GM19468 (cell line): Measurements from ENCODE around the gene OTUD1.
"Not testable (repeated sequence)": the region's sequence is repeated elsewhere in the genome, so short reads cannot be mapped to it uniquely, and the experiment has no call there.

Experiments
- ATAC-seq: cut with Tn5 transposase; IDR thresholded peaks from one replicate; pipeline ENCODE4 v1.9.1; 2021; ENCODE audit warnings: mild to moderate bottlenecking, moderate library complexity, moderate number of reproducible peaks; ENCODE audit not compliant: unreplicated experiment; ENCODE audit errors: extremely low read depth

Gene OTUD1

DNA sequence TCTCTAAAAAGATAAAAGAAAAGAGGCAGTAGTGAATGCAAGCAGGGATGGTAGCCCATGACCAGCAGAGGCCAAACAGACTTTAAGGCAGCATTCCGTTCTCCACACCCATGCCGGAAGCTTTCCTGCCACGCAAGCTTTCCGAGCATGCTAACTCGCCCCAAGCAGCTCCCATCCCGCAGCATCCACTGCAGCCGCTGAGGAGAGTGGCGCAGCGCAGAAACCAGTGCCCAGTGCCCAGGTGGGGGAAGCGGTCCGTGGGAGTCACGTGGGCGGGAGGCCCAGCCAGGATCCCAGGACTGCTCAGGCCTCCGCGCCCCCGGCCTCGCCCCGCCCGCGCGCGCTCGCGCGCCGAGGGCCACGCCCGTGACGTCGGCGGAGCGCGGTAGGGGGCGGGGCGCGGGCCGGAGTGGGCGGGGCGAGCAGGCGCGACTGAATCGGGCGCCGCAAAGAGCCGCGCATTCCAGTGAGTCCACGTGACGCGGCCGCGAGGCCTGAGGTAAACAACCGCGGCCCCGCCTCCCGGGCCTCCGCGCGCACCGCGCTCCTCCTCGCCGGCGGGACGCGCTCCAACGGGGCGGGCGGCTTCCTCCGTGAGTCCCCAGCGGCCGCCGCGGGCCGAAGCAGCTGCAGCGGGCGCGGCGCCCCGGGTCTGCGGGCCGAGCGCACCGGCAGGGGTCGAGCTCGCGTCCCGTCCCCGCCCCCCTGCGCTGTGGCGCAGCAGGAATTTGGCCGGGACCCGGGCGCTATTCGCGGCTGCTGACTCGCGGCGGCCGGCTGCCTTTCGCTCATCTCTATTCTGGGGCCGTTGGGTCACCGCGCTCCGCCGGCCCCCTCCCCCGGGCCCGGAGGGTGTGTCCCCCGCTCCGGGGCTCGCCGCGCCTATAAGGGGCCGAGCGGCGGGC lies at the start of gene OTUD1:
OTUD1 (plus strand) TSS at position 529 of the 905 bp plus-strand sequence. CDS start 383 bp downstream, outside the sequence.
- peak; percentile 77 for ATAC-seq

DNA sequence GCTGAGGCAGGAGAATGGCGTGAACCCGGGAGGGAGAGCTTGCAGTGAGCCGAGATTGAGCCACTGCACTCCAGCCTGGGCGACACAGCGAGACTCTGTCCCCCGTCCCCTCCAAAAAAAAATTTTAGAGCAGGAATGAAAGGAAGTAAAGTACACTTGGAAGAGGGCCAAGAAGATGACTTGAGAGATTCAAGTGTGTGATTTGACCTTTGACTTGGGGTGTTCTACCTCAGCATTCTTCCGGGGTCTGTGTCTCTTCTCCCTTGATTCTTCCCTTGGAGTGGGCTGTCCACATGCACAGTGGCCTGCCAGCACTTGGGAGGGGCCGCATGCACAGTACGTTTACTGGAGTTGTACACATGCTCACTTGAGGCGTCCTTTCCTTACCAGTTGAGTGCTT lies 48.5 kb upstream of the OTUD1 start:
- not testable (repeated sequence) for ATAC-seq

DNA sequence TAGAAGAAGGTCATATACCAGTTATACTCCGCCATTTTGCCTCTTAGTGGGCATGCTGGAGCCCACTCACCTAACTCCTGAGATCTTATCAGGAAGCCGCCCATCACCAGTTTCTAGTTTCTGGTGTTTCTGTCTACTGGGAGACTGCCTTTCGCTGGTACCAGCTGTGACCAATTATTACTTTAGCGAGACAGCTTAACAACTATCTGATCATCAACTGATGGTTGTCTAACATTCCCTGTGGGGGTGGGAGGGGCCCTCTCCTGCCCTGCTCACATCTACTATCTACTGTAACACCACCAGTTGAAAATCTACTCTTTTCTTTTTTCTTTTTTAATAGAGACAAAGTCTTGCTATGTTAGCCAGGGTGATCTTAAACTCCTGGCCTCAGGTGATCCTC lies 48.1 kb upstream of the OTUD1 start:
- ATAC-seq: no peak

DNA sequence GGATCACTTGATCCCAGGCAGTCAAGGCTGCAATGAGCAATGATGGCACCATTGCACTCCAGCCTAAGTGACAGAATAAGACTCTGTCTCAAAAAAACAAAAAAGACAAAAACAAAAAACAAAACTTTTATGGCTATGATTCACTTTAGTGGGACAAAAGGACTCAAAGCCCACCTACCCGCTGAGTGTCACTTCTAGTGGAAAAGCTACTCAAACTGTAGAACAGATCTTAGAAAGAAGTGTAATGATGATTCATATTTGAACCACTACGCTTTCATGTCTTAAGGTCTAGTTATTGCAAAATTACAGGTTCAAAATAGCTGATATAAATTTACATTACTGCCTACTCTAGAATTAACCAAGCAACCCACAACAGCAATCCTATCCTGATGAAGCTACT lies 47.1 kb upstream of the OTUD1 start:
- no peak for ATAC-seq

DNA sequence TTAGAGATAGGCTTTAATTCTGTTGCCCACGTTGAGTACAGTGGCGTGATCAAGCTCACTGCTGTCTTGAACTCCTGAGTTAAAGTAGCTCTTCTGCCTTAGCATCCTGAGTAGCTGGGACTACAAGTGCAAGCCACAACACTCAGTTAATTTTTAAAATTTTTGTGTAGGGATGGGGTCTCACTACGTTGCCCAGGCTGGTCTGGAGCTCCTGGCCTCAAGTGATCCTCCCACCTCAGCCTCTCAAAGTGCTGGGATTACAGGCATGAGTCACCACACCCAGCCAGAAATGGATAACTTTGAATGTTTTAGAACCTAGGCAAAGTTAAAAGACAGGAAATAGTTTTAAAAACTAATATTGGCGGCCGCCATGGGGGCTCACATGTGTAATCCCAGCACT lies 43.9 kb upstream of the OTUD1 start:
- ATAC-seq: no peak

GRCh38 chr10:23396695-23397094 lies 42.2 kb upstream of the OTUD1 start:
- no peak for ATAC-seq

DNA sequence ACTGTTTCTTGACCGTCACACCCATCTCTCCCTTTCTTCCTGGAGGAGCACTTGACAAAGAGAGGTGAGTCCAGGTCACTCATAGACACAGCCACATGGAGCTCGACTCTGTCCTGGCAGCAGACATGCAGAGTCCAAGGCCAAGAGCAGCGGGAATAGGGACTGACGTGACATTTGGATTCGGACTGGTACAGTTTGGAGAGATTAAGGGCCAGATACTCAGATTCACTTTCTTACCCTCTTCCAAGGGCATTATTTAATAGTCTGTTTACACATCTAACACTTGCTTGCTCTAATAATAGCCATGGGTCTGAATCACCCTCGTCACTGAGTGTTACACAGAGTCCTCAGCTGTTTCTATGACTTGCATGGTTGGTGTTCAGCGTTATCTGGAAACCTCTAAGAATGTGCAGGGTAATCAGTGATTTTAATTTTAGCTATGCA lies 39.2 kb upstream of the OTUD1 start:
- no peak for ATAC-seq

GRCh38 chr10:23402856-23403255 lies 36.0 kb upstream of the OTUD1 start:
- no peak for ATAC-seq

DNA sequence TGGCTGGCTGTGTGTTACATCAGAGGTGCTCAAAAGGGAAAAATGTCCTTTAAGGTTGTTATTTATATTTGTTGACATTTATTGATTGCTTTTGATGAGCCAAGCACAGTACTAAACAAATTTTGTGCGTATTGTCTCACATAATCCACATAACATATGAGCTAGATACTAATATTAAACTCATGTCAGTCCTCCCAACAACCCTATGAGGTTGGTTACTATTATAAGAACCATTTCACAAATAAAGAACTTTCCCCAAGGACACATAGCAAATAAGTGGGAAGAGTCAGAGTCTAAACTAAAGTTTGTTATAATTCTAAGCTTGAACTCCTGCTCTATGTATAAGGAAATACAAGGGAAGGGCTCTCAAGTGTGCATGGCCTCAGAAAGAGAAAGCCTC lies 35.6 kb upstream of the OTUD1 start:
- no peak for ATAC-seq

DNA sequence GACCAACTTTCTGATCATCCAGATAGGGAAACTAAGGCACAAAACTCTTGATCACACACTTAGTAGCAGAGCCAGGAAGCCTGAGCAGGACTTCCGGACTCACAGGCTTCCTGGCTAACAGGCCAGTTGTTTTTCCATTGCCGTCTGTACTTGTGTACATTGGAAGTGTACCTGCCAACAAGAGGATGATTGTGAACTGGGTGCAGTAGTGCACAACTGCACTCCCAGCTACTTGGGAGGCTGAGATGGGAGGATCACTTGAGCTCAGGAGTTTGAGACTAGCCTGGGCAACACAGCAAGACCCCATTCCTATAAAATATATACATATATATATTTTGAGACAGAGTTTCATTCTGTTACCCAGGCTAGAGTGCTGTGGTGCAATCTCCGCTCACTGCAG lies 35.2 kb upstream of the OTUD1 start:
- ATAC-seq: no peak

DNA sequence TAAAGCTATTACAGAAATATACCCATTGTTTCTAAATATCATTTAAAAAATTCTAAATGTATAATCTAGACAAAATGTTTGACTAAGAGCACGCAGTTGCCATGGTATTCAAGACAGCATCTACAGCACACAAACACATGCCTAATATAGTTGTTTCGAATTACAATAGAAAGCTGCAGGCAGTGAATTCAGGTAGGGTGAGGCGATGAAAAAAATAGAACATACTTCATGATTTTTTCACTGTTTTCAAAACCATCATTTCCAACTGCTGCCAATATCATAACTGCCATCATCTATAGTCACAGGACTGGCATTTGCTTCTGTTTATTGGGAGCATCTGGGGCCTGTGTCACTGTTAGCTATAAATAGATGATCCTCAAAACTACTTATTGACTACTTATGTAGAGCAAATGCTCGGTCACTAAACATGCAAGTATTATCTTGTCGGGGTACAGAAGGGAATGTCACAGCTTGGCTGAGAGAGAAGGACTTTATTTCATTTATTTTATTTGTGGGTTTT lies 34.4 kb upstream of the OTUD1 start:
- ATAC-seq: no peak

- ATAC-seq: no peak
These were observed 33.3 kb upstream of the OTUD1 start for GRCh38 chr10:23405540-23405939.

- no peak for ATAC-seq
These were observed 32.5 kb upstream of the OTUD1 start for GRCh38 chr10:23406409-23406808.

GRCh38 chr10:23408330-23408976 lies 30.4 kb upstream of the OTUD1 start:
- ATAC-seq: no peak

DNA sequence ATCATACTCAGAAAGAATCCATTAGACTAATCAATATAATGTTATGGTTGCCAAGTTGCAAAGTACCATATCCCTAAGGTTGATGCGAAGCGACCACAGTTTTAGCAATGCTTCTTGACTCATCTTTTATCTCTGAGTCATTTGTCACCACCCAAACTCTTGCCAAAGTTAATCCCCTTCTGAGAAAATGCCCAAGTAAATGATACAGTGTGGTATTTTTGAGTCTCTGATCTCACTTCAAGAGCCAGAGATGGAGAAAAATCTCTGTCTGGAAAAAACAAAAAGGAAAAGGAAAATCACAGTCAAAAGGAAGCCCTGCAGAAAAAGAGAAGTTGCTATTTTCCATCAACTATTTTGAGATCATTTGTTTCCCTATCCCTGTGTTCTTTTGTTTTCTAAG lies 26.7 kb upstream of the OTUD1 start:
- no peak for ATAC-seq

DNA sequence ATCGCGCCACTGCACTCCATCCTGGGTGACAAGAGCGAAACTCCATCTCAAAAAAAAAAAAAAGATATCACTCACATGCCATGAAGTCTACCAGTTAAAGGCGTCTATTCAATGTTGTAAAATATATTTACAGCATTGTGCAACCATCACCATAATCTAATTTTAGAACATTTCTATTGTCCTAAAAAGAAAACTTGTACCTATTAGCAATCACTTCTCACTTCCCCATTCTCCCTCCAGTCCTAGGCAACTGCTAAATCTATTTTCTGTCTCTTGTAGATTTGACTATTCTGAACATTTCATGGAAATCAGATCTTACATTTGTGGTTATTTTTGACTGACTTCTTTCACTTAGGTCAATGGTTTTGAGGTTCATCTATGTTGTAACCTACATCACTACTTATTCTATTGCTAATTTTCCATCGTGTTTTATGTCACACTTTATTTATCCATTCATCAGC lies 25.2 kb upstream of the OTUD1 start:
- ATAC-seq: peak; percentile 87

- no peak for ATAC-seq
These were observed 24.2 kb upstream of the OTUD1 start for GRCh38 chr10:23414658-23415057.

DNA sequence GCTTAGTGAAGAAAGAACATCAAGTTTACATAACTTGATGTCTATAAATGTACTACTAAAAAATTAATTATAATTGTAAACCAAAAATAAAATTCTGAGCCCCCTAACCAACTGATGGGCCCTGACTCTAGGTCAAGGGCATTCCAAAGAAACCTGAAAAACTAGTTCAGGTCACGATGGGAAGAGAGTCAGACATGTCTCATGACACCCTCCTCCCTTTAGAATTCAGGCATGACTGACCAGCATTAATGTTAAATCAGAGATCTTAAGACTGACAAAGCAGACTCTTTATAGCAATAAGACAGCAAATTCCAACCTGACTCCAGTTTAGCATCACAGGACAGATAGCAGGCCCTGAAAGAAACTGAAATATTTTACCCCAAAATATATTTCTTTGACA lies 21.6 kb upstream of the OTUD1 start:
- ATAC-seq: no peak

- ATAC-seq: no peak
These were observed 20.7 kb upstream of the OTUD1 start for GRCh38 chr10:23418051-23418681.

- ATAC-seq: no peak
These were observed 19.7 kb upstream of the OTUD1 start for GRCh38 chr10:23419201-23419600.
